D721Med (cell line): ENCODE data around the gene CFAP92.

Experiments used
- DNase-seq: peaks from one replicate; pipeline ENCODE4 v3.0.0; 2011; ENCODE audit warnings: low spot score; ENCODE audit not compliant: insufficient read length
- FAIRE-seq: peaks from 2 replicates; lab custom pipeline; 2011; peaks lifted over from hg19 to GRCh38; lab: Jason Lieb, UNC
- CTCF ChIP-seq: IDR thresholded peaks from 2 replicates; pipeline ENCODE4 v1.5.1; 2012; ENCODE audit warnings: mild to moderate bottlenecking, control low read depth; ENCODE audit not compliant: insufficient read depth; ENCODE audit errors: missing control alignments

Gene CFAP92

GRCh38 chr3:128910006-128910405 lies 83.9 kb downstream of the CFAP92 start:
- DNase-seq (no peak), FAIRE-seq (no peak)
- TF ChIP-seq CTCF, result no peak

GRCh38 chr3:128908951-128909350 lies 84.9 kb downstream of the CFAP92 start:
- DNase-seq (no peak), FAIRE-seq (no peak)
- no peak for TF ChIP-seq CTCF

GRCh38 chr3:128907706-128908445 lies 86.0 kb downstream of the CFAP92 start:
- no peak for FAIRE-seq
- TF ChIP-seq CTCF, result no peak
- DNase-seq, result no peak

- no peak for TF ChIP-seq CTCF
- FAIRE-seq (no peak), DNase-seq (no peak)
These were observed 86.9 kb downstream of the CFAP92 start for GRCh38 chr3:128906804-128907525.

- DNase-seq (no peak), FAIRE-seq (no peak)
- TF ChIP-seq CTCF, result no peak
These were observed 87.7 kb downstream of the CFAP92 start for GRCh38 chr3:128906031-128906803.

- DNase-seq (no peak), FAIRE-seq (no peak)
- TF ChIP-seq CTCF, result no peak
These were observed 90.4 kb downstream of the CFAP92 start for GRCh38 chr3:128903501-128903900.
